Gastrocnemius medialis (tissue), 4 donors: ENCODE data around the gene RBM19. TPM values are rescaled to one million over a fixed set of nuclear protein-coding genes. Genes with fewer than 3 reads are reported as not detected.

Experiments used
- ATAC-seq, 2 donors: fragments of 150-250 bp; one replicate each; pipeline ENCODE4 v1.9.1; 2016
- DNase-seq, 2 donors: peaks; one replicate each; pipeline ENCODE4 v3.0.0-alpha.2; 2019
- H3K27ac ChIP-seq, 4 donors: fragments of 200-600 bp; sonication (generic); 1 replicate in 1 of 4; 2 replicates in 3 of 4; pipeline ENCODE4 v1.5.1; 2016 to 2018; ENCODE audit warnings: mild to moderate bottlenecking in 2 of 4, moderate library complexity in 1 of 4
- H3K27me3 ChIP-seq, 3 donors: fragments of 200-600 bp; sonication (generic) in 2 of 3; 1 replicate in 1 of 3; 2 replicates in 2 of 3; pipeline versions ENCODE4 v1.5.1 to v1.6.0; 2016 to 2019; ENCODE audit warnings: mild to moderate bottlenecking in 1 of 3, moderate library complexity in 1 of 3
- H3K36me3 ChIP-seq, 2 donors: fragments of 200-600 bp; sonication (generic) in 1 of 2; one replicate each; pipeline ENCODE4 v1.5.1; 2017 to 2018
- H3K4me1 ChIP-seq, 2 donors: fragments of 200-600 bp; sonication (generic) in 1 of 2; one replicate each; pipeline ENCODE4 v1.5.1; 2016 to 2017; ENCODE audit warnings: mild to moderate bottlenecking in 2 of 2
- H3K4me3 ChIP-seq, 4 donors: fragments of 200-600 bp; sonication (generic) in 3 of 4; 1 replicate in 1 of 4; 2 replicates in 3 of 4; pipeline ENCODE4 v1.5.1; 2016 to 2019; ENCODE audit warnings: mild to moderate bottlenecking in 2 of 4
- H3K9me3 ChIP-seq, 3 donors: fragments of 200-600 bp; sonication (generic) in 2 of 3; 1 replicate in 1 of 3; 2 replicates in 2 of 3; pipeline ENCODE4 v1.5.1; 2016 to 2019
- CTCF ChIP-seq, 5 experiments: fragments of 450-650 bp in 3 of 5; fragments of 200-600 bp in 2 of 5; sonication (generic) in 2 of 5; IDR thresholded peaks in 4 of 5; conservative IDR thresholded peaks in 1 of 5; 1 replicate in 4 of 5; 2 replicates in 1 of 5; pipeline ENCODE4 v1.5.1; 2016 to 2019; ENCODE audit warnings: antibody characterized with exemption in 5 of 5, mild to moderate bottlenecking in 3 of 5, moderate library complexity in 3 of 5
- POLR2A ChIP-seq, 2 donors: fragments of 450-650 bp; IDR thresholded peaks; one replicate each; pipeline ENCODE4 v1.6.1; 2017; ENCODE audit warnings: antibody characterized with exemption in 2 of 2, mild to moderate bottlenecking in 2 of 2, moderate library complexity in 2 of 2
- in situ Hi-C, 4 donors: fragments of 200-750 bp; cut with MboI; loops; one replicate each; pipeline versions ENCODE4 v1.15.0 to v1.8.0; 2017; ENCODE audit warnings: low sequenced_read_pairs in 4 of 4
- intact Hi-C: fragments of 100-400 bp; cut with DNase I; formaldehyde crosslinking; loops from one replicate; pipeline ENCODE4 v1.15.1; 2023; ENCODE audit warnings: low total_unique reads
- total RNA-seq, 4 donors: library from RNA; depleted of rRNA; stranded (reverse); fragments of >200 nt; gene quantifications; one replicate each; pipeline versions ENCODE4 v1.1.0 to v1.2.3, GENCODE V29; 2016

Gene RBM19
- total RNA-seq, 4 donors from 2014 or later: 21.2 to 28.3 (median 26.8) TPM

GRCh38 chr12:113970211-113970610 is 4.1 kb upstream of the RBM19 start:
- in situ Hi-C loops (loop anchor here in 2 of 4 donors (10.0 to 25.0 kb wide), 2 partner anchors 535 to 1942 kb away; no protein-coding TSS in a partner anchor), intact Hi-C loops (no loop called here)
- H3K27me3 ChIP-seq: peaks cover 0 to 5% (median 5%) of the 10 kb centered on the region in 3 donors
- ATAC-seq (no peak), DNase-seq (no peak)
- H3K9me3 ChIP-seq: no peaks in the 10 kb centered on the region
- H3K27ac ChIP-seq: no peak overlapping the region
- no peak for TF ChIP-seq POLR2A (IDR thresholded peaks at IDR 0.05)
- no peak for TF ChIP-seq CTCF (IDR thresholded peaks at IDR 0.05 in 4 of 5, conservative IDR thresholded peaks at IDR 0.05 in 1 of 5)
- H3K4me3 ChIP-seq: no peak overlapping the region
- H3K36me3 ChIP-seq: no peaks in the 10 kb centered on the region
- peaks cover 11 to 12% of the 10 kb centered on the region in 2 donors for H3K4me1 ChIP-seq

DNA sequence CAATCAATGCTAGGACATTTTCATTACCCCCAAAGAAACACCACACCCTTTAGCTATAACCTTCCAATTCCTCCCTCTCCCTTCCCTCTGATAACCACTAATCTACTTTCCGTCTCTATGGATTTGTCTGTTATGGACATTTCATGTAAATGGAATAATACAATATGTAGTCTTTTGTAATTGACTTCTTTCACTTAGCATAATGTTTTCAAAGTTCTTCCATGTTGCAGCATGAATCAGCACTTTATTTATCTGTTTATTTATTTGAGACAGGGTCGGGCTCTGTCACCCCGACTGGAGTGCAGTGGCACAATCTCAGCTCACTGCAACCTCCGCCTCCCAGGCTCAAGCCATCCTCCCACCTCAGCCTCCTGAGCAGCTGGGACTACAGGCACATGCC is 1.2 kb upstream of the RBM19 start:
- intact Hi-C loops (loop anchor here (10.0 kb wide), 1 partner anchor 1947 kb away; no protein-coding TSS in a partner anchor), in situ Hi-C loops (loop anchor here (10.0 to 25.0 kb wide), 2 partner anchors 547 to 1945 kb away; no protein-coding TSS in a partner anchor)
- H3K4me1 ChIP-seq: peaks cover 16% of the 10 kb centered on the region in 2 donors
- peaks cover 0 to 3% of the 10 kb centered on the region in 2 donors for H3K36me3 ChIP-seq
- DNase-seq: no peak
- TF ChIP-seq POLR2A (IDR thresholded peaks at IDR 0.05) (no peak), CTCF (IDR thresholded peaks at IDR 0.05 in 4 of 5, conservative IDR thresholded peaks at IDR 0.05 in 1 of 5) (no peak)
- no peak overlapping the region for H3K27ac ChIP-seq
- no peaks in the 10 kb centered on the region for H3K9me3 ChIP-seq
- H3K4me3 ChIP-seq: no peak overlapping the region
- H3K27me3 ChIP-seq: no peaks in the 10 kb centered on the region
- no peak for ATAC-seq

DNA sequence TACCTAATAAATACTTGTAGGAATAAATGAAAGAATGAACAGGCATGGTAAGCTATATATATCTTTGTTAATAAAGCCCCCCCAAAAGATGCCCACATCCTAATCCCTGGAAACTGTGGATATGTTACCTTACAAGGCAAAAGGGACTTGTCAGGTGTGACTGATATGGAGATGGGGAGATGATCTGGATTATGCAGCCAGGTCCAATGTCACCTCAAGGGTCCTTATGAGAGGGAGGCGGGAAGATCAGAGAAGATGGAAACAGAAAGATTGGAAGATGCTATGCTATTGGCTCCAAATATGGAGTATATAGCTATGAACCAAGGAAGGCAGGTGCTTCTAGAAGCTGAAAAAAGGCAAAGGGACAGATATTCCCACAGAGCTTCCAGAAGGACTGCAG is 3.4 kb downstream of the RBM19 start:
- intact Hi-C loops: loop anchor here (10.0 kb wide), 1 partner anchor 1952 kb away; no protein-coding TSS in a partner anchor

DNA sequence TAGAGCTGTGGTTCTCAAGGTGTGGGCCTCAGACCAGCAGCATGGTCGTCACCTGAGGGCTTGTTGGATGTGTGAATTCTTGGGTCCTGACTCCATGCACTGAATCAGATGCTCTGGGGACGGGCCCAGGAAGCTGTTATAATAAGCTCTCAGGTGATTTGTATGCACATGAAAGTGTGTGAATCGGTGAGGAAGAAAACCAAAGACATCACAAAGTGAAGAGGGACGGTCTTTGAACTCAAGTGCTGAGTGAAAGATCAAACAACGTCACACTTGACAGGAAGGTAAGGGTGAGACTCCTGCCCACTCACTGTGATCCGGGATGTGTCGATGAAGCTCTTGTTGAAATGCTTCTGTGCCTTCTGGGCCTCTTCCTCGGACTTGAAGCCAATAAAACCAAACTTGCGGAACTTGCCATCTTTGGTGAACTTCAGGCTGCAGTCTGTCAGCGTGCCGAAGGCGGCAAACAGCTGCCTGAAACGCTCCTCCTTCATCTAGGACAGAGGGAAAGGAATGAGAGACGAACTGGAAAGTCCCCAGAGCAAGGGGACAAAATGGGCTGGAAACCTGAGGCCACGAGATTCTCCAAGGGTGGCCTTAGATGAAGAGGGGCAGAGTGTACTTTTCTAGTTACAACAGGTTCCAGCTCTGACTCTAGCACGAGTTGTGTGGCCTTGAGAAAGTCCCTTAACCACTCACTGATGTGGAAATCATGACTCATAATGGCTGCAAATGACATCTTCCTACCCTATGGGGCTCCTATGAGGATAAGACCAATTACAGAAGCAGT is 4.0 kb downstream of the RBM19 start:
- no peak overlapping the region for H3K4me3 ChIP-seq
- in situ Hi-C loops: loop anchor here (10.0 to 25.0 kb wide), 2 partner anchors 553 to 1950 kb away; no protein-coding TSS in a partner anchor
- no peak for DNase-seq
- H3K9me3 ChIP-seq: no peaks in the 10 kb centered on the region
- H3K36me3 ChIP-seq: peaks cover 0 to 56% of the 10 kb centered on the region in 2 donors
- peaks cover 13 to 16% of the 10 kb centered on the region in 2 donors for H3K4me1 ChIP-seq
- intact Hi-C loops: loop anchor here (10.0 kb wide), 1 partner anchor 1953 kb away; no protein-coding TSS in a partner anchor
- H3K27ac ChIP-seq: no peak overlapping the region
- no peak for ATAC-seq
- H3K27me3 ChIP-seq: no peaks in the 10 kb centered on the region
- no peak for TF ChIP-seq CTCF (IDR thresholded peaks at IDR 0.05 in 4 of 5, conservative IDR thresholded peaks at IDR 0.05 in 1 of 5)
- TF ChIP-seq POLR2A (IDR thresholded peaks at IDR 0.05): no peak

More for the DNA sequence above, 3.4 kb downstream of the RBM19 start:
- Histone ChIP-seq H3K36me3 (peaks cover 0 to 49% of the 10 kb centered on the region in 2 donors), H3K27me3 (no peaks in the 10 kb centered on the region), H3K4me3 (no peak overlapping the region), H3K4me1 (peaks cover 16% of the 10 kb centered on the region in 2 donors), H3K9me3 (no peaks in the 10 kb centered on the region), H3K27ac (no peak overlapping the region)
- no peak for ATAC-seq
- in situ Hi-C loops: loop anchor here (10.0 to 25.0 kb wide), 2 partner anchors 552 to 1950 kb away; no protein-coding TSS in a partner anchor
- TF ChIP-seq CTCF (IDR thresholded peaks at IDR 0.05 in 4 of 5, conservative IDR thresholded peaks at IDR 0.05 in 1 of 5) (no peak), POLR2A (IDR thresholded peaks at IDR 0.05) (no peak)
- DNase-seq: no peak
